ENCODE results near the gene BMERB1.
A peak's percentile ranks its signal among the peaks of the same experiment; 100 is the strongest.
"Not testable (repeated sequence)": the region's sequence is repeated elsewhere in the genome, so short reads cannot be mapped to it uniquely, and the experiment has no call there.

BMERB1 gene

GRCh38 chr16:15601212-15601879, 167.0 kb downstream of the BMERB1 start:
- Histone ChIP-seq H3K27me3 (replicated peaks; ENCODE audit: control insufficient read depth, insufficient read depth, low read length) (no peaks in the 10 kb centered on the region), H3K4me3 (ENCODE audit: low read length) (no peak overlapping the region), H3K9me3 (ENCODE audit: control insufficient read depth, low read length) (no peaks in the 10 kb centered on the region), H3K36me3 (ENCODE audit: control insufficient read depth, insufficient read depth, low read length, severe bottlenecking) (peaks cover 89% of the 10 kb centered on the region), H3K4me1 (ENCODE audit: control insufficient read depth, insufficient read depth, low read length) (no peaks in the 10 kb centered on the region), H3K9ac (ENCODE audit: low read length) (no peak overlapping the region)
- no peak for DNase-seq (ENCODE audit: low read depth)

GRCh38 chr16:15602285-15603044, 168.1 kb downstream of the BMERB1 start:
- Histone ChIP-seq H3K36me3 (ENCODE audit: control insufficient read depth, insufficient read depth, low read length, severe bottlenecking) (peaks cover 88% of the 10 kb centered on the region), H3K9ac (ENCODE audit: low read length) (no peak overlapping the region), H3K27me3 (replicated peaks; ENCODE audit: control insufficient read depth, insufficient read depth, low read length) (no peaks in the 10 kb centered on the region), H3K4me3 (ENCODE audit: low read length) (no peak overlapping the region), H3K4me1 (ENCODE audit: control insufficient read depth, insufficient read depth, low read length) (peaks cover under 1% of the 10 kb centered on the region), H3K9me3 (ENCODE audit: control insufficient read depth, low read length) (no peaks in the 10 kb centered on the region)
- DNase-seq (ENCODE audit: low read depth) = no peak

- Histone ChIP-seq H3K36me3 (ENCODE audit: control insufficient read depth, insufficient read depth, low read length, severe bottlenecking) (peaks cover 78% of the 10 kb centered on the region), H3K27me3 (replicated peaks; ENCODE audit: control insufficient read depth, insufficient read depth, low read length) (no peaks in the 10 kb centered on the region), H3K4me3 (ENCODE audit: low read length) (no peak overlapping the region), H3K4me1 (ENCODE audit: control insufficient read depth, insufficient read depth, low read length) (peaks cover 22% of the 10 kb centered on the region), H3K9me3 (ENCODE audit: control insufficient read depth, low read length) (no peaks in the 10 kb centered on the region), H3K9ac (ENCODE audit: low read length) (no peak overlapping the region)
- DNase-seq (ENCODE audit: low read depth) = no peak
These were observed 170.4 kb downstream of the BMERB1 start for GRCh38 chr16:15604460-15605440.

GRCh38 chr16:15605839-15606517, 171.6 kb downstream of the BMERB1 start:
- no peaks in the 10 kb centered on the region for H3K9me3 ChIP-seq (ENCODE audit: control insufficient read depth, low read length)
- H3K9ac ChIP-seq (ENCODE audit: low read length) = no peak overlapping the region
- H3K36me3 ChIP-seq (ENCODE audit: control insufficient read depth, insufficient read depth, low read length, severe bottlenecking) = peaks cover 66% of the 10 kb centered on the region
- no peak for DNase-seq (ENCODE audit: low read depth)
- no peak overlapping the region for H3K4me3 ChIP-seq (ENCODE audit: low read length)
- H3K4me1 ChIP-seq (ENCODE audit: control insufficient read depth, insufficient read depth, low read length) = peaks cover 33% of the 10 kb centered on the region
- H3K27me3 ChIP-seq (replicated peaks; ENCODE audit: control insufficient read depth, insufficient read depth, low read length) = no peaks in the 10 kb centered on the region

GRCh38 chr16:15606518-15607220, 172.3 kb downstream of the BMERB1 start:
- Histone ChIP-seq H3K27me3 (replicated peaks; ENCODE audit: control insufficient read depth, insufficient read depth, low read length) (no peaks in the 10 kb centered on the region), H3K9ac (ENCODE audit: low read length) (no peak overlapping the region), H3K9me3 (ENCODE audit: control insufficient read depth, low read length) (no peaks in the 10 kb centered on the region), H3K36me3 (ENCODE audit: control insufficient read depth, insufficient read depth, low read length, severe bottlenecking) (peaks cover 64% of the 10 kb centered on the region), H3K4me3 (ENCODE audit: low read length) (no peak overlapping the region), H3K4me1 (ENCODE audit: control insufficient read depth, insufficient read depth, low read length) (peaks cover 33% of the 10 kb centered on the region)
- no peak for DNase-seq (ENCODE audit: low read depth)

- DNase-seq (ENCODE audit: low read depth); H3K9ac ChIP-seq (ENCODE audit: low read length); H3K4me3 ChIP-seq (ENCODE audit: low read length); H3K9me3 ChIP-seq (ENCODE audit: control insufficient read depth, low read length); H3K27me3 ChIP-seq (replicated peaks; ENCODE audit: control insufficient read depth, insufficient read depth, low read length): not testable (repeated sequence)
- H3K4me1 ChIP-seq (ENCODE audit: control insufficient read depth, insufficient read depth, low read length) = peaks cover 33% of the 10 kb centered on the region
- peaks cover 64% of the 10 kb centered on the region for H3K36me3 ChIP-seq (ENCODE audit: control insufficient read depth, insufficient read depth, low read length, severe bottlenecking)
These were observed 172.9 kb downstream of the BMERB1 start for GRCh38 chr16:15607221-15607699.

GRCh38 chr16:15607700-15608396, 173.5 kb downstream of the BMERB1 start:
- DNase-seq (ENCODE audit: low read depth) = no peak
- no peaks in the 10 kb centered on the region for H3K9me3 ChIP-seq (ENCODE audit: control insufficient read depth, low read length)
- peaks cover 33% of the 10 kb centered on the region for H3K4me1 ChIP-seq (ENCODE audit: control insufficient read depth, insufficient read depth, low read length)
- H3K4me3 ChIP-seq (ENCODE audit: low read length) = no peak overlapping the region
- H3K9ac ChIP-seq (ENCODE audit: low read length) = no peak overlapping the region
- H3K27me3 ChIP-seq (replicated peaks; ENCODE audit: control insufficient read depth, insufficient read depth, low read length) = no peaks in the 10 kb centered on the region
- H3K36me3 ChIP-seq (ENCODE audit: control insufficient read depth, insufficient read depth, low read length, severe bottlenecking) = peaks cover 64% of the 10 kb centered on the region

GRCh38 chr16:15608398-15609285, 174.3 kb downstream of the BMERB1 start:
- no peak overlapping the region for H3K9ac ChIP-seq (ENCODE audit: low read length)
- H3K4me1 ChIP-seq (ENCODE audit: control insufficient read depth, insufficient read depth, low read length) = peaks cover 33% of the 10 kb centered on the region
- no peaks in the 10 kb centered on the region for H3K9me3 ChIP-seq (ENCODE audit: control insufficient read depth, low read length)
- peaks cover 61% of the 10 kb centered on the region for H3K36me3 ChIP-seq (ENCODE audit: control insufficient read depth, insufficient read depth, low read length, severe bottlenecking)
- DNase-seq (ENCODE audit: low read depth) = peak; percentile 54
- H3K4me3 ChIP-seq (ENCODE audit: low read length) = no peak overlapping the region
- H3K27me3 ChIP-seq (replicated peaks; ENCODE audit: control insufficient read depth, insufficient read depth, low read length) = no peaks in the 10 kb centered on the region

- DNase-seq (ENCODE audit: low read depth) = no peak
- H3K9me3 ChIP-seq (ENCODE audit: control insufficient read depth, low read length) = no peaks in the 10 kb centered on the region
- H3K9ac ChIP-seq (ENCODE audit: low read length) = no peak overlapping the region
- peaks cover 60% of the 10 kb centered on the region for H3K36me3 ChIP-seq (ENCODE audit: control insufficient read depth, insufficient read depth, low read length, severe bottlenecking)
- H3K4me3 ChIP-seq (ENCODE audit: low read length) = no peak overlapping the region
- no peaks in the 10 kb centered on the region for H3K27me3 ChIP-seq (replicated peaks; ENCODE audit: control insufficient read depth, insufficient read depth, low read length)
- peaks cover 33% of the 10 kb centered on the region for H3K4me1 ChIP-seq (ENCODE audit: control insufficient read depth, insufficient read depth, low read length)
These were observed 174.9 kb downstream of the BMERB1 start for GRCh38 chr16:15609286-15609649.

All from adipocyte (in vitro differentiated cells).